Measurements from ENCODE around the gene OTUD1. TPM values are rescaled to one million over a fixed set of nuclear protein-coding genes. Genes with fewer than 3 reads are reported as not detected.

OTUD1 gene
- total RNA-seq, 1 experiment from 2014 or later: 5.7 TPM

- TF ChIP-seq CTCF (IDR thresholded peaks at IDR 0.05 in 2 of 3, conservative IDR thresholded peaks at IDR 0.05 in 1 of 3; ENCODE audit: borderline replicate concordance in 1 of 3, insufficient read depth in 1 of 3, low read depth in 2 of 3, low read length in 2 of 3) (no peak), CBX3 (IDR thresholded peaks at IDR 0.05; ENCODE audit: low read depth) (no peak), TCF7L2 (IDR thresholded peaks at IDR 0.05; ENCODE audit: borderline replicate concordance, extremely low read depth, insufficient read depth, insufficient read length) (no peak), ELF1 (IDR thresholded peaks at IDR 0.05; ENCODE audit: borderline replicate concordance, low read depth) (no peak), SP1 (IDR thresholded peaks at IDR 0.05; ENCODE audit: low read depth) (no peak), ZBTB33 (IDR thresholded peaks at IDR 0.05; ENCODE audit: extremely low read depth, insufficient replicate concordance, low read length) (no peak), JUND (IDR thresholded peaks at IDR 0.05) (no peak), SIN3A (IDR thresholded peaks at IDR 0.05; ENCODE audit: low read depth) (no peak), POLR2AphosphoS5 (IDR thresholded peaks at IDR 0.05; ENCODE audit: low read depth, low read length) (no peak), EZH2phosphoT487 (IDR thresholded peaks at IDR 0.05; ENCODE audit: borderline replicate concordance) (no peak), EZH2 (IDR thresholded peaks at IDR 0.05) (no peak), ZFX (IDR thresholded peaks at IDR 0.05) (no peak), FOSL1 (IDR thresholded peaks at IDR 0.05; ENCODE audit: low read depth) (no peak)
These were observed 41.1 kb downstream of the OTUD1 start (continued) for GRCh38 chr10:23479798-23480473.
